Heart right ventricle (tissue), 16 donors: ENCODE data around the gene NPPB. TPM values are rescaled to one million over a fixed set of nuclear protein-coding genes. Genes with fewer than 3 reads are reported as not detected.

ENCODE experiments used
- ATAC-seq, 8 donors: fragments of 200-7000 bp; cut with Tn5 transposase; one replicate each; pipeline ENCODE4 v1.9.1; 2020; ENCODE audit warnings: mild to moderate bottlenecking in 8 of 8, moderate library complexity in 8 of 8, moderate number of reproducible peaks in 1 of 8
- DNase-seq, 2 donors: peaks; one replicate each; pipeline ENCODE4 v3.0.0-alpha.2; 2020
- H3K27ac ChIP-seq, 10 donors: fragments of 200-600 bp; sonication (generic) in 2 of 10; one replicate each; pipeline versions ENCODE4 v1.5.0 to v1.8.0; 2020 to 2022; ENCODE audit warnings: mild to moderate bottlenecking in 3 of 10
- H3K27me3 ChIP-seq, 7 donors: fragments of 200-600 bp; one replicate each; pipeline ENCODE4 v1.8.0; 2021 to 2022; ENCODE audit warnings: mild to moderate bottlenecking in 2 of 7
- H3K36me3 ChIP-seq, 9 donors: fragments of 200-600 bp; sonication (generic) in 1 of 9; one replicate each; pipeline versions ENCODE4 v1.5.0 to v1.8.0; 2020 to 2022; ENCODE audit warnings: mild to moderate bottlenecking in 2 of 9
- H3K4me1 ChIP-seq, 9 donors: fragments of 200-600 bp; sonication (generic) in 1 of 9; one replicate each; pipeline versions ENCODE4 v1.5.0 to v1.8.0; 2020 to 2022; ENCODE audit warnings: mild to moderate bottlenecking in 4 of 9
- H3K4me3 ChIP-seq, 10 donors: fragments of 200-600 bp; sonication (generic) in 2 of 10; one replicate each; pipeline versions ENCODE4 v1.5.0 to v1.8.0; 2020 to 2022; ENCODE audit warnings: mild to moderate bottlenecking in 7 of 10, moderate library complexity in 2 of 10
- H3K9me3 ChIP-seq, 11 donors: fragments of 200-600 bp in 10 of 11; sonication (generic) in 2 of 11; one replicate each; pipeline versions ENCODE4 v1.5.0 to v1.8.0; 2013 to 2022; ENCODE audit warnings: mild to moderate bottlenecking in 2 of 11, control low read depth in 1 of 11, moderate library complexity in 1 of 11
- WGBS, 2 donors: extraction: QIAGEN DNeasy Blood & Tissue Kit; methylation state at CpG; one replicate each; pipeline ENCODE4 v1.1.7; 2013; ENCODE audit warnings: inconsistent platforms in 1 of 2; 5-methylcytosine and 5-hydroxymethylcytosine counted together
- intact Hi-C, 10 donors: fragments of 100-400 bp; cut with DNase I; formaldehyde crosslinking; loops; one replicate each; pipeline versions ENCODE4 v1.11.1 to v1.14.2; 2022
- polyA plus RNA-seq, 2 donors: library from polyadenylated mRNA; stranded (reverse); fragments of 200-250 nt; gene quantifications; one replicate each; pipeline ENCODE4 v1.2.3, GENCODE V29; 2013
- total RNA-seq, 10 donors: library from RNA; stranded (reverse); fragmentation: NEBNext Ultra II Directional in 3 of 10; extraction: Animal tissue kit (Norgen Biotek cat#: 25700) in 3 of 10; gene quantifications; one replicate each; pipeline versions ENCODE4 v1.2.1 to v1.2.4, GENCODE V29; 2021 to 2023
- TF ChIP-seq, protein P1 (sequence below), 9 donors: fragments of 200-600 bp; sonication (generic) in 2 of 9; IDR thresholded peaks; one replicate each; pipeline versions ENCODE4 v1.5.0 to v1.8.0; 2021 to 2022; ENCODE audit warnings: antibody characterized with exemption in 9 of 9, mild to moderate bottlenecking in 5 of 9, moderate library complexity in 1 of 9
- donor health status: Arrhythmogenic right ventricular cardiomyopathy.
- donor health status: ischemic (EF 13 %, LVEDD 7.1; RV severe dilation, severe dysfunction).
- donor health status: healthy with polysubstance abuse.
- donor health status: DM: no; HTN: yes; CAD: no.
- donor health status: DM: no; HTN: no; CAD: no.
- donor health status: ischemic (EF 25% LVEDD 6.9; RV normal size, moderate dysfunction).
- donor health status: ischemic (EF 25% LVEDD 5.7; RV mildly dilated, moderate dysfunction).
- donor health status: healthy.
- donor health status: DM: yes; HTN: yes; CAD: no.
- donor health status: Ischemic cardiomyopathy.
- donor health status: ischemic (EF 35%, LVEDD 5.7; RV mildly dilated, moderate dysfunction).
- donor health status: nonischemic (EF 11% LVEDD 7.7; RV severe dilation, severe dysfunction).
- donor health status: DM: yes; HTN: yes; CAD: no.
- donor health status: PGD.
- donor health status: ischemic (EF 29% LVEDD 5.4; RV normal size, mild dysfunction).
- donor health status: nonischemic (EF 23%, LVEDD 6.1; RV moderate dilation, normal function).

Gene NPPB
- total and polyA plus RNA-seq, 12 donors = 1.1 to 15,996 (median 291) TPM

GRCh38 chr1:11868331-11868980 lies 9.7 kb upstream of the NPPB start:
- DNase-seq = no peak
- ATAC-seq = no peak
- 84 to 90% methylated on average over 13 of the region's 13 CpGs for WGBS, 2 donors
- H3K4me3 ChIP-seq = no peak overlapping the region
- H3K27me3 ChIP-seq = no peaks in the 10 kb centered on the region
- no peaks in the 10 kb centered on the region for H3K36me3 ChIP-seq
- intact Hi-C loops = loop anchor here in 1 of 10 donors (2.0 kb wide), 1 partner anchor 26 kb away; no protein-coding TSS in a partner anchor
- H3K27ac ChIP-seq = no peak overlapping the region
- H3K4me1 ChIP-seq = peaks cover 2 to 8% (median 6%) of the 10 kb centered on the region in 9 donors
- TF ChIP-seq, protein P1, sequence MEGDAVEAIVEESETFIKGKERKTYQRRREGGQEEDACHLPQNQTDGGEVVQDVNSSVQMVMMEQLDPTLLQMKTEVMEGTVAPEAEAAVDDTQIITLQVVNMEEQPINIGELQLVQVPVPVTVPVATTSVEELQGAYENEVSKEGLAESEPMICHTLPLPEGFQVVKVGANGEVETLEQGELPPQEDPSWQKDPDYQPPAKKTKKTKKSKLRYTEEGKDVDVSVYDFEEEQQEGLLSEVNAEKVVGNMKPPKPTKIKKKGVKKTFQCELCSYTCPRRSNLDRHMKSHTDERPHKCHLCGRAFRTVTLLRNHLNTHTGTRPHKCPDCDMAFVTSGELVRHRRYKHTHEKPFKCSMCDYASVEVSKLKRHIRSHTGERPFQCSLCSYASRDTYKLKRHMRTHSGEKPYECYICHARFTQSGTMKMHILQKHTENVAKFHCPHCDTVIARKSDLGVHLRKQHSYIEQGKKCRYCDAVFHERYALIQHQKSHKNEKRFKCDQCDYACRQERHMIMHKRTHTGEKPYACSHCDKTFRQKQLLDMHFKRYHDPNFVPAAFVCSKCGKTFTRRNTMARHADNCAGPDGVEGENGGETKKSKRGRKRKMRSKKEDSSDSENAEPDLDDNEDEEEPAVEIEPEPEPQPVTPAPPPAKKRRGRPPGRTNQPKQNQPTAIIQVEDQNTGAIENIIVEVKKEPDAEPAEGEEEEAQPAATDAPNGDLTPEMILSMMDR (IDR thresholded peaks at IDR 0.05) = no peak
- no peaks in the 10 kb centered on the region for H3K9me3 ChIP-seq

DNA sequence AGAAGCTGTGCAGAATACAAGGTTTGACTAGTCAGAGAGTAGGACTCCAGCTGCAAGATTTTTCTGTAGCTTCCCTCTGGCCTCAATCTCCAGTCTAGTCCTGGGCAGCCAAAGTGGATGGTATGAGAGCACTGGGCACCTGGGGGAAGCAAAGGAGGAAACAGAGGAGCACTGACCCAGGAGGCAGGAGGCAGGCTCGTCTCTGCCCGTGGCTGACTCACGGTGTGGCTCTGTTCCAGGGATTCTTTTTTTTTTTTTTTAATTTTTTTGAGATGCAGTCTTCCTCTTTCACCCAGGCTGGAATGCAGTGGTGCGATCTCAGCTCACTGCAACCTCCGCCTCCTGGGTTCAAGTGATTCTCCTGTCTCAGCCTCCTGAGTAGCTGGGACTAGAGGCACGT lies 4.1 kb upstream of the NPPB start:
- H3K9me3 ChIP-seq = no peaks in the 10 kb centered on the region
- DNase-seq (no peak), ATAC-seq (no peak)
- no peak overlapping the region for H3K27ac ChIP-seq
- no peak overlapping the region for H3K4me3 ChIP-seq
- peaks cover 6 to 42% (median 30%) of the 10 kb centered on the region in 7 donors for H3K27me3 ChIP-seq
- peaks cover 0 to 13% (median 5%) of the 10 kb centered on the region in 9 donors for H3K4me1 ChIP-seq
- H3K36me3 ChIP-seq = no peaks in the 10 kb centered on the region
- TF ChIP-seq, protein P1 (IDR thresholded peaks at IDR 0.05) = no peak
- intact Hi-C loops = no loop called here
- WGBS, 2 donors = 54 to 58% methylated on average over 6 of the region's 6 CpGs

DNA sequence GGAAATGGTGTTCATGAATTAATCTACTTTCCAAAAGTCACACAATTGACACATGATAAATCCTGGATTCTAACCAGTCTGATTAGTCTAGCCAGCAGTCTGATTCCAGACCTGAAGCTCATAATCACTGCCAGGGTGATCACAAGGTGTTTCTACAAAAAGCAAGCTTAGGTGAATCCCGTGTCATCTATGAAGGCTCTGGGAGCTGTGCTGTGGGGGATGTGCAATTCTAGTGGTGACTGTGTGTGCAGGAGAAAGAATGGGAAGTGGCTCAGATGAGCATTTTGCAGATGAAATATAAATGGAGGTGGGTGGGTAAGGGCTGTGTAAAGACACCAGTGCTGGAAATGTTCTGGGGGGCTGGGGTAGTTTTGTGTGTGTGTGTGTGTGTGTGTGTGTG lies 1.8 kb upstream of the NPPB start:
- Histone ChIP-seq H3K4me3 (no peak overlapping the region), H3K27ac (no peak overlapping the region), H3K27me3 (peaks cover 6 to 57% (median 42%) of the 10 kb centered on the region in 7 donors), H3K4me1 (peaks cover 0 to 13% (median 5%) of the 10 kb centered on the region in 9 donors), H3K9me3 (no peaks in the 10 kb centered on the region), H3K36me3 (no peaks in the 10 kb centered on the region)
- DNase-seq = no peak
- intact Hi-C loops = no loop called here
- ATAC-seq = no peak
- TF ChIP-seq, protein P1 (IDR thresholded peaks at IDR 0.05) = no peak
- WGBS, 2 donors = 61 to 63% methylated on average over 1 of the region's 1 CpG

- Histone ChIP-seq H3K27me3 (peaks cover 6 to 57% (median 42%) of the 10 kb centered on the region in 7 donors), H3K4me3 (no peak overlapping the region), H3K27ac (peak overlapping the region in 1 of 10 donors; percentile 87), H3K4me1 (peaks cover 0 to 13% (median 5%) of the 10 kb centered on the region in 9 donors), H3K9me3 (no peaks in the 10 kb centered on the region), H3K36me3 (no peaks in the 10 kb centered on the region)
- intact Hi-C loops = no loop called here
- TF ChIP-seq, protein P1 (IDR thresholded peaks at IDR 0.05) = no peak
- ATAC-seq (no peak), DNase-seq (no peak)
- WGBS, 2 donors = 66 to 72% methylated on average over 2 of the region's 2 CpGs
Observed at GRCh38 chr1:11860083-11860482, 1.3 kb upstream of the NPPB start.
